Activated T-cell treated with anti-CD3 and anti-CD28 coated beads, Interleukin-2, amount 50 U/mL, for 24 hours (primary cell): Measurements from ENCODE around the gene SPDYE16.
A peak's percentile ranks its signal among the peaks of the same experiment; 100 is the strongest.
"Not testable (repeated sequence)": the region's sequence is repeated elsewhere in the genome, so short reads cannot be mapped to it uniquely, and the experiment has no call there.

ENCODE experiments used
- DNase-seq: peaks from one replicate; pipeline ENCODE4 v3.0.0-alpha.2; 2020
- H3K27ac Mint-ChIP-seq: 2 replicates; pipeline ENCODE4 v1.8.0; 2020; ENCODE audit warnings: mild to moderate bottlenecking, mixed read lengths
- H3K27me3 Mint-ChIP-seq: 2 replicates; pipeline ENCODE4 v1.8.0; 2020; ENCODE audit warnings: mixed read lengths
- H3K36me3 Mint-ChIP-seq: 2 replicates; pipeline ENCODE4 v1.8.0; 2020; ENCODE audit warnings: low read depth, mixed read lengths
- H3K4me1 Mint-ChIP-seq: 2 replicates; pipeline ENCODE4 v1.8.0; 2020; ENCODE audit warnings: low read depth, mixed read lengths
- H3K4me3 Mint-ChIP-seq: 2 replicates; pipeline ENCODE4 v1.8.0; 2020; ENCODE audit warnings: mild to moderate bottlenecking, moderate library complexity, mixed read lengths
- H3K9me3 Mint-ChIP-seq: 2 replicates; pipeline ENCODE4 v1.8.0; 2020; ENCODE audit warnings: mixed read lengths

SPDYE16 gene

GRCh38 chr7:76543197-76543596, at the start of gene SPDYE16:
TSS of gene SPDYE16 (minus strand) at chr7:76543297. CDS start at chr7:76541459, 1,838 bp downstream.
- not testable (repeated sequence) for H3K4me3 Mint-ChIP-seq, H3K9me3 Mint-ChIP-seq, H3K36me3 Mint-ChIP-seq, DNase-seq, H3K27me3 Mint-ChIP-seq, H3K4me1 Mint-ChIP-seq, H3K27ac Mint-ChIP-seq

GRCh38 chr7:76592694-76593093, 49.6 kb upstream of the SPDYE16 start:
- H3K36me3 Mint-ChIP-seq: peaks cover 22% of the 10 kb centered on the region
- H3K4me1 Mint-ChIP-seq: peaks cover 37% of the 10 kb centered on the region
- not testable (repeated sequence) for H3K27me3 Mint-ChIP-seq, DNase-seq, H3K4me3 Mint-ChIP-seq, H3K9me3 Mint-ChIP-seq, H3K27ac Mint-ChIP-seq

GRCh38 chr7:76591602-76592304, 48.7 kb upstream of the SPDYE16 start:
- not testable (repeated sequence) for H3K27ac Mint-ChIP-seq, H3K4me3 Mint-ChIP-seq, DNase-seq, H3K27me3 Mint-ChIP-seq, H3K9me3 Mint-ChIP-seq
- peaks cover 23% of the 10 kb centered on the region for H3K36me3 Mint-ChIP-seq
- peaks cover 40% of the 10 kb centered on the region for H3K4me1 Mint-ChIP-seq

- not testable (repeated sequence) for H3K27ac Mint-ChIP-seq, DNase-seq, H3K27me3 Mint-ChIP-seq, H3K4me3 Mint-ChIP-seq, H3K9me3 Mint-ChIP-seq
- Mint-ChIP-seq H3K36me3 (peaks cover 25% of the 10 kb centered on the region), H3K4me1 (peaks cover 40% of the 10 kb centered on the region)
These were observed 47.9 kb upstream of the SPDYE16 start for GRCh38 chr7:76591033-76591432.

- H3K4me1 Mint-ChIP-seq: peaks cover 48% of the 10 kb centered on the region
- H3K9me3 Mint-ChIP-seq: not testable (repeated sequence)
These were observed 45.5 kb upstream of the SPDYE16 start for GRCh38 chr7:76588586-76588985.

GRCh38 chr7:76586585-76587315, 43.7 kb upstream of the SPDYE16 start:
- DNase-seq, H3K4me3 Mint-ChIP-seq, H3K9me3 Mint-ChIP-seq, H3K27me3 Mint-ChIP-seq: not testable (repeated sequence)
- peaks cover 29% of the 10 kb centered on the region for H3K36me3 Mint-ChIP-seq
- H3K27ac Mint-ChIP-seq: peak overlapping the region; percentile 76
- peaks cover 54% of the 10 kb centered on the region for H3K4me1 Mint-ChIP-seq

More at GRCh38 chr7:76588586-76588985, 45.5 kb upstream of the SPDYE16 start:
- H3K27me3 Mint-ChIP-seq, DNase-seq, H3K4me3 Mint-ChIP-seq: not testable (repeated sequence)
- peak overlapping the region; percentile 35 for H3K27ac Mint-ChIP-seq
- peaks cover 32% of the 10 kb centered on the region for H3K36me3 Mint-ChIP-seq

GRCh38 chr7:76583636-76584281, 40.7 kb upstream of the SPDYE16 start:
- Mint-ChIP-seq H3K4me1 (peaks cover 59% of the 10 kb centered on the region), H3K27ac (peak overlapping the region; percentile 91), H3K36me3 (peaks cover 22% of the 10 kb centered on the region), H3K4me3 (peak overlapping the region; percentile 40)
- H3K9me3 Mint-ChIP-seq, H3K27me3 Mint-ChIP-seq, DNase-seq: not testable (repeated sequence)

- peak; percentile 31 for DNase-seq
- H3K27ac Mint-ChIP-seq: peak overlapping the region; percentile 91
- not testable (repeated sequence) for H3K27me3 Mint-ChIP-seq, H3K9me3 Mint-ChIP-seq
- peaks cover 20% of the 10 kb centered on the region for H3K36me3 Mint-ChIP-seq
- peaks cover 55% of the 10 kb centered on the region for H3K4me1 Mint-ChIP-seq
- H3K4me3 Mint-ChIP-seq: peak overlapping the region; percentile 40
These were observed 39.9 kb upstream of the SPDYE16 start for GRCh38 chr7:76582848-76583631.

- DNase-seq, H3K9me3 Mint-ChIP-seq, H3K27ac Mint-ChIP-seq: not testable (repeated sequence)
These were observed 33.0 kb upstream of the SPDYE16 start for GRCh38 chr7:76575919-76576655.

GRCh38 chr7:76575431-76575830, 32.3 kb upstream of the SPDYE16 start:
- H3K27ac Mint-ChIP-seq, H3K27me3 Mint-ChIP-seq, DNase-seq, H3K4me3 Mint-ChIP-seq, H3K9me3 Mint-ChIP-seq: not testable (repeated sequence)
- Mint-ChIP-seq H3K36me3 (peaks cover 27% of the 10 kb centered on the region), H3K4me1 (peaks cover 11% of the 10 kb centered on the region)

More at GRCh38 chr7:76575919-76576655, 33.0 kb upstream of the SPDYE16 start:
- Mint-ChIP-seq H3K36me3 (peaks cover 24% of the 10 kb centered on the region), H3K4me1 (peaks cover 12% of the 10 kb centered on the region)
- H3K27me3 Mint-ChIP-seq, H3K4me3 Mint-ChIP-seq: not testable (repeated sequence)

GRCh38 chr7:76572296-76572695, 29.2 kb upstream of the SPDYE16 start:
- not testable (repeated sequence) for H3K4me1 Mint-ChIP-seq, H3K27me3 Mint-ChIP-seq, H3K4me3 Mint-ChIP-seq, H3K9me3 Mint-ChIP-seq, H3K27ac Mint-ChIP-seq, DNase-seq
- peaks cover 34% of the 10 kb centered on the region for H3K36me3 Mint-ChIP-seq

- Mint-ChIP-seq H3K4me1 (peaks cover 11% of the 10 kb centered on the region), H3K36me3 (peaks cover 44% of the 10 kb centered on the region)
- DNase-seq, H3K9me3 Mint-ChIP-seq, H3K27me3 Mint-ChIP-seq, H3K27ac Mint-ChIP-seq, H3K4me3 Mint-ChIP-seq: not testable (repeated sequence)
These were observed 27.3 kb upstream of the SPDYE16 start for GRCh38 chr7:76570324-76570775.

GRCh38 chr7:76568742-76569141, 25.6 kb upstream of the SPDYE16 start:
- H3K4me3 Mint-ChIP-seq, H3K27me3 Mint-ChIP-seq, H3K27ac Mint-ChIP-seq, H3K9me3 Mint-ChIP-seq, DNase-seq: not testable (repeated sequence)
- Mint-ChIP-seq H3K36me3 (peaks cover 48% of the 10 kb centered on the region), H3K4me1 (peaks cover 18% of the 10 kb centered on the region)
